Eye (tissue), 1 donor: Measurements from ENCODE around the gene TMEM11.

Experiments used
- DNase-seq: peaks from one replicate; pipeline ENCODE4 v3.0.0-alpha.2; 2015

The TMEM11 gene

GRCh38 chr17:21157586-21158370 lies 56.2 kb downstream of the TMEM11 start:
- no peak for DNase-seq

GRCh38 chr17:21152731-21153130 lies 61.2 kb downstream of the TMEM11 start:
- DNase-seq: no peak

GRCh38 chr17:21149621-21150020 lies 64.3 kb downstream of the TMEM11 start:
- no peak for DNase-seq
